GM12878 (cell line): ENCODE data around the gene SLC11A1. TPM values are rescaled to one million over a fixed set of nuclear protein-coding genes. Genes with fewer than 3 reads are reported as not detected.

Experiments
- microRNA counts: library from miRNA; unstranded; fragments of <30 nt; microRNA quantifications from one replicate; lab custom pipeline; 2016
- microRNA-seq: library from miRNA; unstranded; fragments of <30 nt; microRNA quantifications from one replicate; pipeline ENCODE4, GENCODE V29; 2018
- polyA plus RNA-seq, 11 experiments: library from polyadenylated mRNA; depleted of rRNA in 4 of 11; unstranded in 6 of 11; stranded (reverse) in 5 of 11; fragments of >200 nt; fragmentation: Nextera tagmentation in 4 of 11; fragmentation: Illumina TruSeq in 1 of 11; extraction: Ambion mirVana in 4 of 11; extraction: Trizol in 1 of 11; gene quantifications; 1 replicate in 1 of 11; 2 replicates in 10 of 11; pipeline versions ENCODE4 v1.2.1 to v1.2.3, GENCODE V29; 2011 to 2016; ENCODE audit warnings: inconsistent platforms in 2 of 11, missing spikeins in 2 of 11, low read depth in 1 of 11
- small RNA-seq: library from RNA; depleted of rRNA; stranded (forward); fragments of <200 nt; gene quantifications from one replicate; pipeline ENCODE3, GENCODE V24; 2014
- total RNA-seq, 4 experiments: library from RNA; depleted of rRNA in 3 of 4; stranded (reverse); fragments of >200 nt in 3 of 4; fragmentation: Illumina TruSeq in 1 of 4; extraction: Trizol in 1 of 4; gene quantifications; 2 replicates each; pipeline versions ENCODE4 v1.2.1 to v1.2.3, GENCODE V29; 2013 to 2021

Gene SLC11A1
- total and polyA plus RNA-seq, 10 of the 15 experiments (the other 5 are each of a cell fraction or from before 2014, with no cell fraction given): 0.03 to 0.38 (median 0.12) TPM

MicroRNAs encoded within 50 kb of the gene (microRNA counts, 767-probe panel; counts per million panel counts)
- 3,567 counts per million, percentile 93 among the panel's probes with 10 or more counts for microRNA hsa-miR-26b-5p (lab: Ali Mortazavi, UCI)

Small RNAs within 50 kb of the gene (microRNA-seq; reads per million reads assigned to microRNA genes)
- gene MIR26B: 91,692 reads per million, percentile 99 among the genes with 10 or more reads in this experiment
- gene MIR6810: 0.75 reads per million

Small RNAs within 50 kb of the gene (small RNA-seq; reads per million reads assigned to genes)
- 1,222 reads per million, percentile 100 among the genes with 10 or more reads in this experiment for gene MIR26B
- not detected for gene MIR6810

Other genes starting within 250 kb of the SLC11A1 start
Only the 7 nearest of the 12 such genes appear.
- 0.17 TPM in 1 of 2 replicates, not detected in the other for gene GPBAR1, start 121.3 kb upstream of the SLC11A1 start, total RNA-seq (2014; rRNA removed)
- 0.09 TPM in 2 replicates for gene GPBAR1, start 121.3 kb upstream of the SLC11A1 start, total RNA-seq (2014; rRNA removed; fragmentation: Illumina TruSeq; extraction: Trizol)
- 0.13 and 0.36 TPM in 2 replicates for gene GPBAR1, start 121.3 kb upstream of the SLC11A1 start, total RNA-seq (2021)
- 0.03 TPM in 1 of 2 replicates, not detected in the other for gene GPBAR1, start 121.3 kb upstream of the SLC11A1 start, polyA plus RNA-seq (2011; rRNA removed)
- gene GPBAR1, start 121.3 kb upstream of the SLC11A1 start, polyA plus RNA-seq (2014; fragmentation: Illumina TruSeq; extraction: Trizol): 0.07 and 0.10 TPM in 2 replicates
- gene GPBAR1, start 121.3 kb upstream of the SLC11A1 start, polyA plus RNA-seq (2014; fragmentation: Nextera tagmentation; extraction: Ambion mirVana): not detected
- 0.22 and 0.24 TPM in 2 replicates for gene GPBAR1, start 121.3 kb upstream of the SLC11A1 start, polyA plus RNA-seq (2014; rRNA removed)
- gene GPBAR1, start 121.3 kb upstream of the SLC11A1 start, polyA plus RNA-seq (2016; fragmentation: Nextera tagmentation; extraction: Ambion mirVana): under 1 TPM in 1 of 2 experiments, not detected in 1; 0.11 TPM
- gene AAMP, start 112.1 kb upstream of the SLC11A1 start, total RNA-seq (2014; rRNA removed): 97.1 and 114 TPM in 2 replicates
- 70.6 and 71.7 TPM in 2 replicates for gene AAMP, start 112.1 kb upstream of the SLC11A1 start, total RNA-seq (2014; rRNA removed; fragmentation: Illumina TruSeq; extraction: Trizol)
- gene AAMP, start 112.1 kb upstream of the SLC11A1 start, total RNA-seq (2021): 64.8 and 66.3 TPM in 2 replicates
- 33.2 and 50.7 TPM in 2 replicates for gene AAMP, start 112.1 kb upstream of the SLC11A1 start, polyA plus RNA-seq (2011; rRNA removed)
- gene AAMP, start 112.1 kb upstream of the SLC11A1 start, polyA plus RNA-seq (2014; fragmentation: Illumina TruSeq; extraction: Trizol): 49.8 and 93.1 TPM in 2 replicates
- 1 to 10 TPM; 4.4 to 5.5 TPM for gene AAMP, start 112.1 kb upstream of the SLC11A1 start, polyA plus RNA-seq (2014; fragmentation: Nextera tagmentation; extraction: Ambion mirVana)
- gene AAMP, start 112.1 kb upstream of the SLC11A1 start, polyA plus RNA-seq (2014; rRNA removed): 95.4 and 104 TPM in 2 replicates
- gene AAMP, start 112.1 kb upstream of the SLC11A1 start, polyA plus RNA-seq (2016; fragmentation: Nextera tagmentation; extraction: Ambion mirVana): 100 to 1,000 TPM; 118 to 140 TPM
- gene PNKD, start 111.8 kb upstream of the SLC11A1 start, total RNA-seq (2014; rRNA removed): 41.9 and 42.3 TPM in 2 replicates
- gene PNKD, start 111.8 kb upstream of the SLC11A1 start, total RNA-seq (2014; rRNA removed; fragmentation: Illumina TruSeq; extraction: Trizol): 27.2 and 28.5 TPM in 2 replicates
- gene PNKD, start 111.8 kb upstream of the SLC11A1 start, total RNA-seq (2021): 42.0 and 45.1 TPM in 2 replicates
- gene PNKD, start 111.8 kb upstream of the SLC11A1 start, polyA plus RNA-seq (2011; rRNA removed): 26.3 and 54.9 TPM in 2 replicates
- 15.8 and 41.6 TPM in 2 replicates for gene PNKD, start 111.8 kb upstream of the SLC11A1 start, polyA plus RNA-seq (2014; fragmentation: Illumina TruSeq; extraction: Trizol)
- gene PNKD, start 111.8 kb upstream of the SLC11A1 start, polyA plus RNA-seq (2014; fragmentation: Nextera tagmentation; extraction: Ambion mirVana): 100 to 1,000 TPM in 1 of 2 experiments, 10 to 100 TPM in 1; 72.6 to 104 TPM
- gene PNKD, start 111.8 kb upstream of the SLC11A1 start, polyA plus RNA-seq (2014; rRNA removed): 67.7 and 72.6 TPM in 2 replicates
- 100 to 1,000 TPM in 1 of 2 experiments, 10 to 100 TPM in 1; 90.9 to 106 TPM for gene PNKD, start 111.8 kb upstream of the SLC11A1 start, polyA plus RNA-seq (2016; fragmentation: Nextera tagmentation; extraction: Ambion mirVana)
- 35.6 and 40.0 TPM in 2 replicates for gene TMBIM1, start 89.8 kb upstream of the SLC11A1 start, total RNA-seq (2014; rRNA removed)
- 16.8 and 17.0 TPM in 2 replicates for gene TMBIM1, start 89.8 kb upstream of the SLC11A1 start, total RNA-seq (2014; rRNA removed; fragmentation: Illumina TruSeq; extraction: Trizol)
- 26.9 and 34.6 TPM in 2 replicates for gene TMBIM1, start 89.8 kb upstream of the SLC11A1 start, total RNA-seq (2021)
- 23.5 and 38.3 TPM in 2 replicates for gene TMBIM1, start 89.8 kb upstream of the SLC11A1 start, polyA plus RNA-seq (2011; rRNA removed)
- 26.5 and 27.0 TPM in 2 replicates for gene TMBIM1, start 89.8 kb upstream of the SLC11A1 start, polyA plus RNA-seq (2014; fragmentation: Illumina TruSeq; extraction: Trizol)
- gene TMBIM1, start 89.8 kb upstream of the SLC11A1 start, polyA plus RNA-seq (2014; fragmentation: Nextera tagmentation; extraction: Ambion mirVana): 10 to 100 TPM in 1 of 2 experiments, 1 to 10 TPM in 1; 6.1 to 11.7 TPM
- gene TMBIM1, start 89.8 kb upstream of the SLC11A1 start, polyA plus RNA-seq (2014; rRNA removed): 15.7 and 23.3 TPM in 2 replicates
- 10 to 100 TPM; 25.4 to 30.6 TPM for gene TMBIM1, start 89.8 kb upstream of the SLC11A1 start, polyA plus RNA-seq (2016; fragmentation: Nextera tagmentation; extraction: Ambion mirVana)
- gene CATIP, start 25.4 kb upstream of the SLC11A1 start, total RNA-seq (2014; rRNA removed): not detected in 2 replicates
- not detected in 2 replicates for gene CATIP, start 25.4 kb upstream of the SLC11A1 start, total RNA-seq (2014; rRNA removed; fragmentation: Illumina TruSeq; extraction: Trizol)
- gene CATIP, start 25.4 kb upstream of the SLC11A1 start, total RNA-seq (2021): not detected in 2 replicates
- not detected in 2 replicates for gene CATIP, start 25.4 kb upstream of the SLC11A1 start, polyA plus RNA-seq (2011; rRNA removed)
- not detected in 2 replicates for gene CATIP, start 25.4 kb upstream of the SLC11A1 start, polyA plus RNA-seq (2014; fragmentation: Illumina TruSeq; extraction: Trizol)
- gene CATIP, start 25.4 kb upstream of the SLC11A1 start, polyA plus RNA-seq (2014; fragmentation: Nextera tagmentation; extraction: Ambion mirVana): under 1 TPM; 0.04 to 0.05 TPM
- gene CATIP, start 25.4 kb upstream of the SLC11A1 start, polyA plus RNA-seq (2014; rRNA removed): not detected in 2 replicates
- gene CATIP, start 25.4 kb upstream of the SLC11A1 start, polyA plus RNA-seq (2016; fragmentation: Nextera tagmentation; extraction: Ambion mirVana): under 1 TPM in 1 of 2 experiments, not detected in 1; 0.11 TPM
- gene CTDSP1, start 17.6 kb downstream of the SLC11A1 start, total RNA-seq (2014; rRNA removed): 52.5 and 56.5 TPM in 2 replicates
- 30.9 and 32.5 TPM in 2 replicates for gene CTDSP1, start 17.6 kb downstream of the SLC11A1 start, total RNA-seq (2014; rRNA removed; fragmentation: Illumina TruSeq; extraction: Trizol)
- 71.2 and 75.9 TPM in 2 replicates for gene CTDSP1, start 17.6 kb downstream of the SLC11A1 start, total RNA-seq (2021)
- gene CTDSP1, start 17.6 kb downstream of the SLC11A1 start, polyA plus RNA-seq (2011; rRNA removed): 37.1 and 75.5 TPM in 2 replicates
- gene CTDSP1, start 17.6 kb downstream of the SLC11A1 start, polyA plus RNA-seq (2014; fragmentation: Illumina TruSeq; extraction: Trizol): 12.5 and 36.4 TPM in 2 replicates
- 1 to 10 TPM; 3.0 to 6.2 TPM for gene CTDSP1, start 17.6 kb downstream of the SLC11A1 start, polyA plus RNA-seq (2014; fragmentation: Nextera tagmentation; extraction: Ambion mirVana)
- gene CTDSP1, start 17.6 kb downstream of the SLC11A1 start, polyA plus RNA-seq (2014; rRNA removed): 72.7 and 83.1 TPM in 2 replicates
- gene CTDSP1, start 17.6 kb downstream of the SLC11A1 start, polyA plus RNA-seq (2016; fragmentation: Nextera tagmentation; extraction: Ambion mirVana): 10 to 100 TPM; 13.7 to 15.6 TPM
- gene VIL1, start 36.9 kb downstream of the SLC11A1 start, total RNA-seq (2014; rRNA removed): 0.16 and 0.34 TPM in 2 replicates
- 0.05 and 0.09 TPM in 2 replicates for gene VIL1, start 36.9 kb downstream of the SLC11A1 start, total RNA-seq (2014; rRNA removed; fragmentation: Illumina TruSeq; extraction: Trizol)
- gene VIL1, start 36.9 kb downstream of the SLC11A1 start, total RNA-seq (2021): 0.13 and 0.62 TPM in 2 replicates
- 0.61 and 1.9 TPM in 2 replicates for gene VIL1, start 36.9 kb downstream of the SLC11A1 start, polyA plus RNA-seq (2011; rRNA removed)
- gene VIL1, start 36.9 kb downstream of the SLC11A1 start, polyA plus RNA-seq (2014; fragmentation: Illumina TruSeq; extraction: Trizol): 0.07 TPM in 1 of 2 replicates, not detected in the other
- 1 to 10 TPM in 1 of 2 experiments, under 1 TPM in 1; 0.66 to 1.1 TPM for gene VIL1, start 36.9 kb downstream of the SLC11A1 start, polyA plus RNA-seq (2014; fragmentation: Nextera tagmentation; extraction: Ambion mirVana)
- gene VIL1, start 36.9 kb downstream of the SLC11A1 start, polyA plus RNA-seq (2014; rRNA removed): 0.03 TPM in 2 replicates
- gene VIL1, start 36.9 kb downstream of the SLC11A1 start, polyA plus RNA-seq (2016; fragmentation: Nextera tagmentation; extraction: Ambion mirVana): under 1 TPM; 0.12 to 0.33 TPM